Vagina (tissue), 2 donors: ENCODE data around the gene RPL34.

Source experiments
- POLR2A ChIP-seq, 2 donors: fragments of 450-650 bp; IDR thresholded peaks; one replicate each; pipeline ENCODE4 v1.6.1; 2017; ENCODE audit warnings: antibody characterized with exemption in 2 of 2, mild to moderate bottlenecking in 2 of 2, moderate library complexity in 2 of 2
- POLR2AphosphoS5 ChIP-seq, 2 donors: sonication (generic); formaldehyde crosslinking; IDR thresholded peaks; one replicate each; pipeline ENCODE4 v1.9.0; 2017; ENCODE audit warnings: antibody characterized with exemption in 2 of 2, mild to moderate bottlenecking in 2 of 2, low read depth in 1 of 2; ENCODE audit not compliant: insufficient read depth in 1 of 2
- TF ChIP-seq, protein P1 (sequence below), 3 experiments: fragments of 450-650 bp in 2 of 3; fragments of 200-600 bp in 1 of 3; sonication (generic) in 1 of 3; IDR thresholded peaks; one replicate each; pipeline ENCODE4 v1.5.1; 2017 to 2019; ENCODE audit warnings: antibody characterized with exemption in 3 of 3, mild to moderate bottlenecking in 2 of 3, moderate library complexity in 2 of 3

DNA sequence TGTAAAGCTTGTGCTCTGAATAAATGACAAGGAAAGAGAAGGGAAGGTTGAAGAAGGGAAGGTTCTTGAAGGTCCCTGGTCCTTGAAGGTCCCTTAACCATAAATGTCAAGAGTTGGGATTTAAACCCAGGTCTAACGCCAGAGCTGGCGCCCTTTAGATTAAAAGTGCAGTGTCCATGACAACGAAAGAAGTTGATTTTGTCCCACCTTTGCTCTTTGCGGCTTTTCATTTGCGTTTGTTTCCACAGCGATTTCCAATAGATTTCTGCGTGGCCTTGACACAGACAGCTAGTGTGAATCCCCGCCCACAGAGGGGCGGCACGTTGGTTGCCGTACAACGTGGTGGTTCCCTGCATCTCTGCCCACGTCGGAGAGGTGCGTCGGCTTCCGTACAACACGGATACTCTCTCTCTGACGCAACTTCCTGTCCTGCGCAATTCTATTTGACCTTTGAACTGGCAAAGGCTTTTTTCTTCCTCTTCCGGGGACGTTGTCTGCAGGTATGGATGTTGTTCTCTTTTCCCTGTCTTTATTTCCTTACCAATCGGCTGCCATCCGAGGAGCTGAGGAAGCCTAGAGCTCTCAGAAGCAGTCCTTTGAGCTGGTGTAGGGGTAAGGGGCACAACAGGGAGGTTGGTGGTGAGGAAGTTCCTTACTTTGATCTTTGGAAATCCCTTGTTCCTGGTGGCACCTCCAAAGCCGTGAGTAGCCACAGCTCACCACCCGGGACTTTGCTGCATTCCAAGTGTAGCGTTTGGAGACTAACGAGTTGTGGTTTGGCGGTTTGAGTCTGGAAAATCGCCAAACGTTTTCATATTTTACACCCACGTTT lies at the start of gene RPL34:
- TF ChIP-seq, protein P1, sequence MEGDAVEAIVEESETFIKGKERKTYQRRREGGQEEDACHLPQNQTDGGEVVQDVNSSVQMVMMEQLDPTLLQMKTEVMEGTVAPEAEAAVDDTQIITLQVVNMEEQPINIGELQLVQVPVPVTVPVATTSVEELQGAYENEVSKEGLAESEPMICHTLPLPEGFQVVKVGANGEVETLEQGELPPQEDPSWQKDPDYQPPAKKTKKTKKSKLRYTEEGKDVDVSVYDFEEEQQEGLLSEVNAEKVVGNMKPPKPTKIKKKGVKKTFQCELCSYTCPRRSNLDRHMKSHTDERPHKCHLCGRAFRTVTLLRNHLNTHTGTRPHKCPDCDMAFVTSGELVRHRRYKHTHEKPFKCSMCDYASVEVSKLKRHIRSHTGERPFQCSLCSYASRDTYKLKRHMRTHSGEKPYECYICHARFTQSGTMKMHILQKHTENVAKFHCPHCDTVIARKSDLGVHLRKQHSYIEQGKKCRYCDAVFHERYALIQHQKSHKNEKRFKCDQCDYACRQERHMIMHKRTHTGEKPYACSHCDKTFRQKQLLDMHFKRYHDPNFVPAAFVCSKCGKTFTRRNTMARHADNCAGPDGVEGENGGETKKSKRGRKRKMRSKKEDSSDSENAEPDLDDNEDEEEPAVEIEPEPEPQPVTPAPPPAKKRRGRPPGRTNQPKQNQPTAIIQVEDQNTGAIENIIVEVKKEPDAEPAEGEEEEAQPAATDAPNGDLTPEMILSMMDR (IDR thresholded peaks at IDR 0.05), result no peak
- TF ChIP-seq POLR2A (IDR thresholded peaks at IDR 0.05), result peak; percentile 63 to 88
- peak; percentile 83 to 100 for TF ChIP-seq POLR2AphosphoS5 (IDR thresholded peaks at IDR 0.05; ENCODE audit: insufficient read depth in 1 of 2, low read depth in 1 of 2)
